Mesenchymal stem cell (in vitro differentiated cells and primary cell): Measurements from ENCODE around the gene ANKRD33.
A peak's percentile ranks its signal among the peaks of the same experiment; 100 is the strongest.

ENCODE experiments used
- DNase-seq: peaks from one replicate; pipeline ENCODE4 v3.0.0-alpha.2; 2013
- H2AFZ ChIP-seq: one replicate; pipeline ENCODE4 v1.6.1; 2013; ENCODE audit warnings: low read depth, mild to moderate bottlenecking, control low read depth, inconsistent platforms, low read length, moderate library complexity
- H2AK5ac ChIP-seq: 2 replicates; pipeline ENCODE4 v1.6.1; 2013; ENCODE audit warnings: low read length, moderate library complexity, mild to moderate bottlenecking, inconsistent platforms; ENCODE audit not compliant: severe bottlenecking
- H2BK120ac ChIP-seq: one replicate; pipeline ENCODE4 v1.6.1; 2013; ENCODE audit warnings: low read depth, mild to moderate bottlenecking, inconsistent platforms, low read length, moderate library complexity
- H2BK12ac ChIP-seq, 2 experiments: one replicate each; pipeline ENCODE4 v1.6.1; 2013; ENCODE audit warnings: inconsistent platforms in 2 of 2, low read length in 2 of 2, mild to moderate bottlenecking in 2 of 2, moderate library complexity in 2 of 2, control low read depth in 1 of 2
- H2BK15ac ChIP-seq: one replicate; pipeline ENCODE4 v1.6.1; 2013; ENCODE audit warnings: mild to moderate bottlenecking, low read depth, inconsistent platforms; ENCODE audit not compliant: poor library complexity, severe bottlenecking
- H2BK5ac ChIP-seq: 2 replicates; pipeline ENCODE4 v1.6.1; 2013; ENCODE audit warnings: low read depth, mild to moderate bottlenecking, low read length, control low read depth, inconsistent platforms; ENCODE audit not compliant: poor library complexity, severe bottlenecking
- H3K14ac ChIP-seq, 2 experiments: one replicate each; pipeline ENCODE4 v1.6.1; 2013; ENCODE audit warnings: inconsistent platforms in 2 of 2, low read length in 2 of 2, control low read depth in 1 of 2, mild to moderate bottlenecking in 1 of 2, moderate library complexity in 1 of 2
- H3K18ac ChIP-seq, 2 experiments: one replicate each; pipeline ENCODE4 v1.6.1; 2013; ENCODE audit warnings: inconsistent platforms in 2 of 2, low read length in 2 of 2, control low read depth in 1 of 2, low read depth in 1 of 2, mild to moderate bottlenecking in 1 of 2
- H3K23ac ChIP-seq, 2 experiments: one replicate each; pipeline ENCODE4 v1.6.1; 2013; ENCODE audit warnings: inconsistent platforms in 2 of 2, low read length in 2 of 2, mild to moderate bottlenecking in 2 of 2, moderate library complexity in 2 of 2, control low read depth in 1 of 2
- H3K27ac ChIP-seq: 2 replicates; pipeline ENCODE4 v1.5.1; 2013; ENCODE audit warnings: mild to moderate bottlenecking, moderate library complexity, low read length, control low read depth, inconsistent platforms; ENCODE audit not compliant: poor library complexity, severe bottlenecking
- H3K27me3 ChIP-seq, 2 experiments: 2 replicates each; pipeline versions ENCODE4 v1.6.1 to v1.7.0; 2013; ENCODE audit warnings: low read length in 2 of 2, mild to moderate bottlenecking in 2 of 2, moderate library complexity in 2 of 2, control low read depth in 1 of 2, inconsistent platforms in 1 of 2; ENCODE audit not compliant: control insufficient read depth in 1 of 2, insufficient read depth in 1 of 2
- H3K36me3 ChIP-seq, 2 experiments: 2 replicates each; pipeline versions ENCODE4 v1.6.1 to v1.7.0; 2013; ENCODE audit warnings: low read length in 2 of 2, control low read depth in 1 of 2, inconsistent platforms in 1 of 2, low read depth in 1 of 2, mild to moderate bottlenecking in 1 of 2; ENCODE audit not compliant: insufficient read depth in 2 of 2, control insufficient read depth in 1 of 2
- H3K4ac ChIP-seq, 2 experiments: one replicate each; pipeline ENCODE4 v1.6.1; 2013; ENCODE audit warnings: inconsistent platforms in 2 of 2, low read length in 2 of 2, mild to moderate bottlenecking in 2 of 2, moderate library complexity in 2 of 2, control low read depth in 1 of 2, low read depth in 1 of 2
- H3K4me1 ChIP-seq: 2 replicates; pipeline ENCODE4 v1.6.1; 2013; ENCODE audit warnings: low read depth, low read length, control low read depth; ENCODE audit not compliant: control insufficient read depth, insufficient read depth
- H3K4me2 ChIP-seq: 2 replicates; pipeline ENCODE4 v1.6.1; 2013; ENCODE audit warnings: low read length, mild to moderate bottlenecking, inconsistent platforms; ENCODE audit not compliant: poor library complexity, severe bottlenecking
- H3K4me3 ChIP-seq, 2 experiments: 2 replicates each; pipeline versions ENCODE4 v1.5.1 to v1.7.0; 2013; ENCODE audit warnings: low read length in 2 of 2, mild to moderate bottlenecking in 2 of 2, control low read depth in 1 of 2, low read depth in 1 of 2; ENCODE audit not compliant: insufficient read depth in 1 of 2
- H3K79me1 ChIP-seq: replicated peaks from 2 replicates; pipeline ENCODE4 v1.6.1; 2013; ENCODE audit warnings: mild to moderate bottlenecking, control low read depth, low read length, inconsistent platforms; ENCODE audit not compliant: poor library complexity, severe bottlenecking
- H3K9ac ChIP-seq: 2 replicates; pipeline ENCODE4 v1.7.0; 2013; ENCODE audit warnings: mild to moderate bottlenecking, low read length, moderate library complexity
- H3K9me3 ChIP-seq: 2 replicates; pipeline ENCODE4 v1.7.0; 2013; ENCODE audit warnings: mild to moderate bottlenecking, low read length; ENCODE audit not compliant: control insufficient read depth
- H4K8ac ChIP-seq: one replicate; pipeline ENCODE4 v1.6.1; 2013; ENCODE audit warnings: inconsistent platforms, mild to moderate bottlenecking, low read length, moderate library complexity
- H4K91ac ChIP-seq: one replicate; pipeline ENCODE4 v1.6.1; 2013; ENCODE audit warnings: mild to moderate bottlenecking, low read length, inconsistent platforms
- WGBS: methylation state at CpG from one replicate; pipeline ENCODE4 v1.1.7; 2013; ENCODE audit warnings: mixed read lengths; 5-methylcytosine and 5-hydroxymethylcytosine counted together

Gene ANKRD33

DNA sequence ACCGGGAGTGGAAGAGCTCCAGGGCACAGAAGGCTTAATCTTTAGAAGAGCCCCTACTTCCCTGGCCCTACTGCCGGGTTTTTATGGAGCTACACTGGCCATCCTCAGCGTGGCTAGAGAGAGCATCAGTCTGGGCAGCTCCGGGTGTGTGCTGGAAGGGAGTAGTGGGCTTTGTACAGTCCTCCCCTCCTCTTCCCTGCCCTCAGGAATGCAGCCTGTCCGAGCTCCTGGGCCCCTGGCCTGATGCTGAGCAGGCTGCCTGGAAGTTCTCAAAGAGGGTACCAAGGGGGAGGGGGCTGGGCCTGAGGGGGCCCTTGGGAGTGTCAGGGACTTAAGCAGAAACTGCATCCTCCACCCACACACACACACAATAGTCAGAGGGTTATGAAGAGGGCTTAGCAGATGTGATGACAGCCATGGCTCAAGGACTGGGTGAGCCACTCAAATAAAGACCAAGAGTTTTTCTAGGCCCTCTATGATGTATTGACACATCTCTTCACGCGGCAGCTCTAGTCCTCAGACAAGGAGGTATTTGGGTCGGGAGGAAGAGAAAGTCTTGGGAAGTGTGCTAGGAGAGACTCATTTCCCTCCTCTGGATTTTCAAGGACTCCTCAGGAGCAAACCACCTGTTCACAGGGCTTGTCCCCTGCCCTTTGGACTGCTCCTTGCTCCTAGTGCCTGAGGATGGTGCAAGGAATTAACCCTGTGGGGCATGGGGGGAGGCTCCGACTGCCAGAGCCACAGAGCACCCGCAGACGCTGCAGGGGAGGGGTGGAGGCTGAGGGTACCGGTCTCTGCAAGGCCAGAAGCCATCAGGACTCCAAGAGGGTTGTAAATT is 22.9 kb upstream of the ANKRD33 start:
- Histone ChIP-seq H3K9ac (peak overlapping the region; percentile 54), H3K79me1 (no peaks in the 10 kb centered on the region), H3K4ac (peak overlapping the region; percentile 8 to 27), H3K23ac (peak overlapping the region in 1 of 2 experiments; percentile 6), H3K27me3 (peaks cover 36 to 57% of the 10 kb centered on the region in 2 experiments), H2BK5ac (no peak overlapping the region), H3K27ac (no peak overlapping the region), H2BK120ac (no peak overlapping the region), H3K14ac (peak overlapping the region in 1 of 2 experiments; percentile 1), H4K91ac (peak overlapping the region; percentile 13), H3K4me3 (peak overlapping the region; percentile 46 to 63), H4K8ac (no peak overlapping the region), H3K9me3 (no peaks in the 10 kb centered on the region), H3K4me1 (peaks cover 33% of the 10 kb centered on the region), H3K18ac (peak overlapping the region; percentile 11 to 45), H3K36me3 (no peaks in the 10 kb centered on the region), H2BK15ac (no peak overlapping the region), H3K4me2 (peak overlapping the region; percentile 88), H2BK12ac (peak overlapping the region in 1 of 2 experiments; percentile 55), H2AFZ (no peak overlapping the region), H2AK5ac (no peak overlapping the region)
- no peak for DNase-seq
- WGBS: 29% methylated on average over 7 of the region's 12 CpGs

DNA sequence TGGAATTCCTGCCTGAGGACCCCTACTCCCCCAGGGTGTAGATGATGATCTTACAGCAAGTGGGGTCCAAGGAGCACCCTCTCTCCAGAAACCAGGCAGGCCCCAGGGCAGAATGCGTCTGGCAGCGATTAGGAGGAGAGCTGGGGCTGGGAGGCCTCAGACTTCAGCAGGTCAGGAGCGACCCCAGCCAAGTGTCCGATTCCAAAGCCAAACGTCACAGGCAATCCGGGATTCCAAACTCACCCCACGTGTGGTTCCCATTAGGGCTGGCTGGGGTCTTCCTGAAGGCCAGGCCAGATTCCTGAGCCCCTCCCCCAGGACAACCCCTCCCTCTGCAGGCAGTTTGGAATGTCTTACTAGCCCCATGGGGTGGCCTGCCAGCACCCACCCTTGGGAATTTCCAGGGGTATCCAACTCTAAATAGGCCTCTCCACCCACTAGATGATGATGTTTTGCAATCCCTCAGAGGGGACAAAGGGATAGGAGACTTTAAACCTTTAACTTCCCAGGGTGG is 22.1 kb upstream of the ANKRD33 start:
- Histone ChIP-seq H3K27ac (no peak overlapping the region), H3K18ac (no peak overlapping the region), H2BK15ac (peak overlapping the region; percentile 57), H2BK5ac (no peak overlapping the region), H3K27me3 (peaks cover 43 to 64% of the 10 kb centered on the region in 2 experiments), H3K4ac (no peak overlapping the region), H2AK5ac (no peak overlapping the region), H4K8ac (no peak overlapping the region), H3K79me1 (no peaks in the 10 kb centered on the region), H3K23ac (no peak overlapping the region), H3K4me1 (peaks cover 33% of the 10 kb centered on the region), H2BK120ac (no peak overlapping the region), H3K14ac (no peak overlapping the region), H3K36me3 (no peaks in the 10 kb centered on the region), H3K9me3 (no peaks in the 10 kb centered on the region), H3K4me2 (no peak overlapping the region), H2BK12ac (no peak overlapping the region), H3K9ac (no peak overlapping the region), H4K91ac (no peak overlapping the region), H3K4me3 (no peak overlapping the region), H2AFZ (no peak overlapping the region)
- DNase-seq: no peak
- WGBS: 64% methylated on average over 7 of the region's 7 CpGs

DNA sequence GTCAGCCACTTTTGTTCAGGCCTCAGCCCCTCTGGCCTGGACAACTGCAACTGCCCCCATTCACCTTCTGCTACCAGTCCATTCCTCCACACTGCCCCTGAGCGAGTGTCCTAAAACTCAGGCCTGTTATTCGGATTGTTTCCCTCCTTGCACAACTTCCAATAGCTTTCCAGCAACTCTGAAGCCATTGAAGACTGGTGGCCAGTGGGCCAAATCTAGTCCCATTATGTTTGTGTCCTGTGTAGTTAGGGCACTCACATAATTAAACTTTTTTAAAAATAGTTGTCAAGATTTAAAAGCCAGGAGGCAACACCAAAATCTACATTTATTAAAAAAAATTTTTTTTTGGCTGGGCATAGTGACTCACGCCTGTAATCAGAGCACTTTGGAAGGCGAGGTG is 21.6 kb upstream of the ANKRD33 start:
- Histone ChIP-seq H2BK12ac (no peak overlapping the region), H3K14ac (no peak overlapping the region), H3K27me3 (peaks cover 48 to 68% of the 10 kb centered on the region in 2 experiments), H2BK15ac (no peak overlapping the region), H2BK5ac (no peak overlapping the region), H3K79me1 (no peaks in the 10 kb centered on the region), H3K9ac (no peak overlapping the region), H3K9me3 (no peaks in the 10 kb centered on the region), H3K23ac (no peak overlapping the region), H3K4me2 (no peak overlapping the region), H3K4ac (no peak overlapping the region), H3K36me3 (no peaks in the 10 kb centered on the region), H4K8ac (no peak overlapping the region), H3K4me3 (no peak overlapping the region), H2AFZ (no peak overlapping the region), H4K91ac (no peak overlapping the region), H3K18ac (no peak overlapping the region), H3K4me1 (peaks cover 33% of the 10 kb centered on the region), H2BK120ac (no peak overlapping the region), H3K27ac (no peak overlapping the region), H2AK5ac (no peak overlapping the region)
- DNase-seq: no peak
- 90% methylated on average over 4 of the region's 4 CpGs for WGBS

DNA sequence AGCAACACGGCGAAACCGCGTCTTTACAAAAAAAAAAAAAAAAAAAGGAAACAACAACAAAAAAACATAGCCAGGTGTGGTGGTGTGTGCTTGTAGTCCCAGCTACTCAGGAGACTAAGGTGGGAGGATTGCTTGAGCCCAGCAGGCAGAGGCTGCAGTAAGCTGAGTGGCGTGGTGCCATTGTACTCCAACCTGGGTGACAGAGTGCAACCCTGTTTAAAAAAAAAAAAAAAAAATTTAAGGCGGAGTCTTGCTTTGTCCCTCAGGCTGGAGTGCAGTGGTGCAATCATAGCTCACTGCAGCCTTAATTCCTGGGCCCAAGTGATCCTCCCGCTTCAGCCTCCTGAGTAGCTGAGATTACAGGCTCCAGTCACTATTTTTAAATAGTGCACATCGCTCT is 21.1 kb upstream of the ANKRD33 start:
- H3K4ac ChIP-seq: no peak overlapping the region
- H3K23ac ChIP-seq: no peak overlapping the region
- no peak overlapping the region for H4K8ac ChIP-seq
- H2BK15ac ChIP-seq: no peak overlapping the region
- H3K9me3 ChIP-seq: no peaks in the 10 kb centered on the region
- no peak overlapping the region for H3K4me3 ChIP-seq
- H3K27me3 ChIP-seq: peaks cover 49 to 70% of the 10 kb centered on the region in 2 experiments
- 100% methylated on average over 4 of the region's 8 CpGs for WGBS
- no peak overlapping the region for H3K18ac ChIP-seq
- H4K91ac ChIP-seq: no peak overlapping the region
- H2BK5ac ChIP-seq: no peak overlapping the region
- H2AFZ ChIP-seq: no peak overlapping the region
- H3K36me3 ChIP-seq: no peaks in the 10 kb centered on the region
- no peak overlapping the region for H3K9ac ChIP-seq
- H2BK120ac ChIP-seq: no peak overlapping the region
- H3K79me1 ChIP-seq: no peaks in the 10 kb centered on the region
- peaks cover 33% of the 10 kb centered on the region for H3K4me1 ChIP-seq
- no peak for DNase-seq
- no peak overlapping the region for H2AK5ac ChIP-seq
- H3K14ac ChIP-seq: no peak overlapping the region
- no peak overlapping the region for H2BK12ac ChIP-seq
- no peak overlapping the region for H3K4me2 ChIP-seq
- no peak overlapping the region for H3K27ac ChIP-seq
